ENCODE results near the gene MTFMT. TPM values are rescaled to one million over a fixed set of nuclear protein-coding genes. Genes with fewer than 3 reads are reported as not detected.

MTFMT gene
- total and polyA plus RNA-seq, 2 experiments from 2014 or later: 19.0 to 36.0 TPM

GRCh38 chr15:65062726-65063125 lies 33.3 kb upstream of the MTFMT start (continued):
- no peak for TF ChIP-seq EZH2 (IDR thresholded peaks at IDR 0.05; ENCODE audit: low read depth, unreplicated experiment)
- no peak for TF ChIP-seq NANOG (IDR thresholded peaks at IDR 0.05; ENCODE audit: borderline replicate concordance)
- TF ChIP-seq, protein P1, sequence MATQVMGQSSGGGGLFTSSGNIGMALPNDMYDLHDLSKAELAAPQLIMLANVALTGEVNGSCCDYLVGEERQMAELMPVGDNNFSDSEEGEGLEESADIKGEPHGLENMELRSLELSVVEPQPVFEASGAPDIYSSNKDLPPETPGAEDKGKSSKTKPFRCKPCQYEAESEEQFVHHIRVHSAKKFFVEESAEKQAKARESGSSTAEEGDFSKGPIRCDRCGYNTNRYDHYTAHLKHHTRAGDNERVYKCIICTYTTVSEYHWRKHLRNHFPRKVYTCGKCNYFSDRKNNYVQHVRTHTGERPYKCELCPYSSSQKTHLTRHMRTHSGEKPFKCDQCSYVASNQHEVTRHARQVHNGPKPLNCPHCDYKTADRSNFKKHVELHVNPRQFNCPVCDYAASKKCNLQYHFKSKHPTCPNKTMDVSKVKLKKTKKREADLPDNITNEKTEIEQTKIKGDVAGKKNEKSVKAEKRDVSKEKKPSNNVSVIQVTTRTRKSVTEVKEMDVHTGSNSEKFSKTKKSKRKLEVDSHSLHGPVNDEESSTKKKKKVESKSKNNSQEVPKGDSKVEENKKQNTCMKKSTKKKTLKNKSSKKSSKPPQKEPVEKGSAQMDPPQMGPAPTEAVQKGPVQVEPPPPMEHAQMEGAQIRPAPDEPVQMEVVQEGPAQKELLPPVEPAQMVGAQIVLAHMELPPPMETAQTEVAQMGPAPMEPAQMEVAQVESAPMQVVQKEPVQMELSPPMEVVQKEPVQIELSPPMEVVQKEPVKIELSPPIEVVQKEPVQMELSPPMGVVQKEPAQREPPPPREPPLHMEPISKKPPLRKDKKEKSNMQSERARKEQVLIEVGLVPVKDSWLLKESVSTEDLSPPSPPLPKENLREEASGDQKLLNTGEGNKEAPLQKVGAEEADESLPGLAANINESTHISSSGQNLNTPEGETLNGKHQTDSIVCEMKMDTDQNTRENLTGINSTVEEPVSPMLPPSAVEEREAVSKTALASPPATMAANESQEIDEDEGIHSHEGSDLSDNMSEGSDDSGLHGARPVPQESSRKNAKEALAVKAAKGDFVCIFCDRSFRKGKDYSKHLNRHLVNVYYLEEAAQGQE (IDR thresholded peaks at IDR 0.05; ENCODE audit: unreplicated experiment): no peak
- no peak for TF ChIP-seq POLR2AphosphoS5 (IDR thresholded peaks at IDR 0.05; ENCODE audit: low read depth)
- TF ChIP-seq CREB1 (CRISPR knock-in tag; IDR thresholded peaks at IDR 0.05; ENCODE audit: low read depth): no peak
- no peak for TF ChIP-seq EZH2phosphoT487 (IDR thresholded peaks at IDR 0.05; ENCODE audit: unreplicated experiment)
- no peak for TF ChIP-seq CTCF (conservative IDR thresholded peaks at IDR 0.05; ENCODE audit: low read depth in 2 of 2)

- no peak overlapping the region for H3K27ac Mint-ChIP-seq
- H3K4me1 ChIP-seq (ENCODE audit: insufficient read depth): peaks cover 17% of the 10 kb centered on the region
- DNase-seq (ENCODE audit: low spot score) (no peak), ATAC-seq (no peak)
- H3K36me3 Mint-ChIP-seq (ENCODE audit: low read depth): no peaks in the 10 kb centered on the region; the same call in 2 of the 3 replicates
- H3K4me3 ChIP-seq: no peak overlapping the region
- H3K36me3 ChIP-seq (ENCODE audit: insufficient read depth): no peaks in the 10 kb centered on the region
- H3F3A ChIP-seq (replicated peaks; ENCODE audit: low read depth): no peaks in the 10 kb centered on the region
- H2AFZ ChIP-seq: no peak overlapping the region
- no peaks in the 10 kb centered on the region for H3K9me3 Mint-ChIP-seq
- H3K27ac ChIP-seq (ENCODE audit: low read depth): no peak overlapping the region
- 0 out of 2 replicates have a peak, but pooled peaks cover 3% of the 10 kb centered on the region for H4K20me1 ChIP-seq (replicated peaks; ENCODE audit: insufficient read depth)
- peaks cover 6% of the 10 kb centered on the region for H3K27me3 ChIP-seq (ENCODE audit: insufficient read depth)
- H3K4me1 Mint-ChIP-seq: peaks cover 12% of the 10 kb centered on the region
- H3K4me2 ChIP-seq: no peak overlapping the region
- H3K79me2 ChIP-seq (replicated peaks; ENCODE audit: insufficient read depth): no peaks in the 10 kb centered on the region
- H3K4me3 Mint-ChIP-seq: no peak overlapping the region
- peaks cover 7% of the 10 kb centered on the region for H3K27me3 Mint-ChIP-seq (ENCODE audit: insufficient read depth, low read depth, poor library complexity)
- H3K9me2 ChIP-seq (ENCODE audit: insufficient read depth): no peaks in the 10 kb centered on the region
- TF ChIP-seq EZH2phosphoT487 (IDR thresholded peaks at IDR 0.05; ENCODE audit: unreplicated experiment) (no peak), JUNB (IDR thresholded peaks at IDR 0.05; ENCODE audit: unreplicated experiment) (no peak), CTCF (conservative IDR thresholded peaks at IDR 0.05; ENCODE audit: low read depth in 2 of 2) (no peak), POLR2AphosphoS5 (IDR thresholded peaks at IDR 0.05; ENCODE audit: low read depth) (no peak), STAT1 (IDR thresholded peaks at IDR 0.05; ENCODE audit: unreplicated experiment) (no peak), ZNF114 (CRISPR knock-in tag; IDR thresholded peaks at IDR 0.05) (no peak), NANOG (IDR thresholded peaks at IDR 0.05; ENCODE audit: borderline replicate concordance) (no peak)
- TF ChIP-seq, protein P1 (IDR thresholded peaks at IDR 0.05; ENCODE audit: unreplicated experiment): no peak
Observed at GRCh38 chr15:65062061-65062460, 32.6 kb upstream of the MTFMT start.
